GM19351 (cell line): ENCODE measurements around the gene AGPAT2.

Experiments used
- ATAC-seq: cut with Tn5 transposase; IDR thresholded peaks from one replicate; pipeline ENCODE4 v1.9.1; 2021; ENCODE audit warnings: mild to moderate bottlenecking, moderate library complexity; ENCODE audit not compliant: unreplicated experiment

Gene AGPAT2

DNA sequence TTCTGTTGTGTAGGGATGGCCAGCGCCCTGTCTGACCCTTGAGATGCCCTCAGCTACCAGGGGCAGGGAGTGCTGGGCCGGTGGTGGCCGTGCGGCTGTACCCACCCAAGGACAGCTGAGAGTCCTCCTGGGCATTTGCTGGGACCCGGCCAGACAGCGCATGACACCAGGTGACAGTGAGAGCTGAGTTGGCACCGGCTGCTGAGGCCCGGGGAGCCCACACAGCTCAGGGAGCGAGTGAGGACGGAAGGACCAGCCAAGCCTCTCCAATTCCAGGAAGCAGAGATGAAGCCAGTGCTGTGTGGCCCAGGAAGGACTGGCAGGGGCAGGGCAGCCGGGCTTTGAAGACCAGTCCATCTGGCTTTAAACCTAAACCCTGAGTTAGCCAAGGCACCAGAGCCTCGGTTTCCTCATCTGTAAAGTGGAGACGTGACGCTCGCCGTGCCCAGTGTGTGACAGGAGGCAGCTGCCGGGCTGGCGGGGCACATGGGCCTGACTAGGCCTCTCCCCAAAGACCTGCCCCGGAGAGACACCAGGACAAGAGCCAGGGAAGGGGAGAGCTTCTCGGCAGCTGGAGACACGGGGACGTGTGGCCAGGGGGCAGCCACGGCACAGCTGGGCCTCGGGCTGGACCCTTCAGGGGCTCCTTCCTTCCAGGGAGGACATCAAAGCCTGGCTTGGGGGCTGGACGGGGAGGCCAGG is 3.0 kb upstream of the AGPAT2 start:
- ATAC-seq: no peak

DNA sequence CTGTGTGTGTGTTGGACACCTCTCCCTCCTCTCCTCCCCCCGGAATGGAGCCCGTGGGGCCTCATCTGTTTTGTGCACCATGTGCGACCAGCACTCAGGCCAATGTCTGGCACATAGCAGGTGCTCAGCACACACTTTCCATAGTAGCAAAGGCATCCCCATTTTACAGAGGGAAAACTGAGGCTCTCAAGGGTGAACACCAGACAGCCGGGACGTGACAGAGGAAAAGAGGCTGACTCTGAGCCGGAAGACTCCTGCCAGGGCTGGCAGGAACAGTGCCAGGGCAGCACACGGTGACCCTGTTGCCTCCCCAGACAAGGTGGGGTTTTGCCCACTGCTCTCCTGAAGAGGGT is 1.8 kb upstream of the AGPAT2 start:
- no peak for ATAC-seq

DNA sequence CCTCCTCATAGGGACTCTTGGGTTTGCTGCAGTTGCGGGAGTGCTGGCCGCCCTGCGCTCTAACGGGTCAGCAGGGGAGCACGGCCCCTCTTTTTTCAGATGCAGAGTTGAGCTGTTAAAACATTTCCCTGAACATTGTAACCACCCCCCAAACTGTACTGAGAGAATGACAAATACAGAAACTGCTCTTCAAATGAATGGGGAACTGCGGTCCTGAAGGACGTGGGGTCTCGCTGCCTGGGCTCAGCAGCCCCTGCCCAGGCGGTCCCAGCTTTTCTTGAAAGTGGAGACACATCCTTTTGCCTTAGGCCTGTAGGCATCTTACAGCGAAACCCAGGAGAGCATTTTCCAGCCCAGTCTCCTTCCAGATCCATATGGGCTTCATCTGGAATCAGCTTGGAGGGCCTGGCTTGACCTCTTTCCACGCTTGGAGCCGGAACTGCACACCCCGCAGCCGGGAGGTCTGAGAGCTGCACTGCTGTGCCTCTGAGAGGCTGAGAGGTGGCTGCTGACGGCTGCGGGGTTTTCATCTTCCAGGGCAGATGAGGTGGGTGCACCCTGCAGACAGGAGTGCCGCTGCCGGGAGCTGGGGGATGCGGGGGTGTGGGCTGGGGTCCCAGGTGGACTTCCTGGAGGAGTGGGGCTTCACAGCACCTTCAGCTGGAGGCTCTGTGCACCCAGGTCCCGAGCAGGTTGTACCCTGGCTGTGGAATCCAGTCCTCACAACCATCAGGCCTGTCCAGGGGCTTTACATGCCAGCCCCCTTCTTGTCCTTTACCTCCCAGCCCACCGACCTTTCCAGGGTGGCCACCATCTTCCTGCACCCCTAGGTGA is 1.2 kb upstream of the AGPAT2 start:
- no peak for ATAC-seq

DNA sequence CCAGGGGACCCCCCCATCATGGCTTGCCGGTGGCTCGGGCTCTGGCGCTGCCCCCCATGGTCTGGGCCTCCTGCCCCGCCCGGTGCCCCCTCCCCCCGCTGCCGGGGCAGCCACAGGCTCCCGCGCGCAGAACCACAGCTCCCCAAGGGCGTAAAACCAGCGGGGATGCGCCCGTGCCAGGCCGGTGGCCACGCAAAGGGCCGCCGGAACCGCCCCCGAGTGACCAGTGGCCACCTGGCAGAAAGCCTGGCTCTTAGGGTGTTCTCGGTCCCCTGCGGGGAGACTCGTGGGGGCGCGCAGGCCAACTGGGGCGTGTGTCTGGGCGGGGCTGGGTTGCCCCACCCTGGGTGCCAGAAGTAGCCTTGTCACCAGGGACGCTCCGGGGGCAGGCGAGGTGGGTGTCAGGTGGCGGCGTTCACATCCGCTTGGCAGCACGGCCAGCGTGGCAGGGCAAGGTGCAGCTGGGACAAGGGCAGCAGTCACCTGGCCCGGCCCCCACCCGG is 515 bp upstream of the AGPAT2 start:
- no peak for ATAC-seq

DNA sequence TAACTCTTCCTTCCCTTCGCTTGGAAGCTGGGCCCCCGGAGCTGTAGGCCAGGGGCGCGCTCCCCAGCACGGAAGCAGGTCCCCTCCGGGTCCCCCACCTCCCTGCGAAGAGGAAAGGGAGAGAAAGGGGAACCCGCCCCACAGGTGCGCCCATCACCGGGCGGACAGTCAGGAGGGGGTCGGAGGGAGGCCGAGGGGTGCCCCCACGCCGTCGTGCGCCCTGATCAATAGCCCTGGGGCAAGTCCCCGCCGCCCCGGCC is 793 bp downstream of the AGPAT2 start:
- peak; percentile 14 for ATAC-seq

DNA sequence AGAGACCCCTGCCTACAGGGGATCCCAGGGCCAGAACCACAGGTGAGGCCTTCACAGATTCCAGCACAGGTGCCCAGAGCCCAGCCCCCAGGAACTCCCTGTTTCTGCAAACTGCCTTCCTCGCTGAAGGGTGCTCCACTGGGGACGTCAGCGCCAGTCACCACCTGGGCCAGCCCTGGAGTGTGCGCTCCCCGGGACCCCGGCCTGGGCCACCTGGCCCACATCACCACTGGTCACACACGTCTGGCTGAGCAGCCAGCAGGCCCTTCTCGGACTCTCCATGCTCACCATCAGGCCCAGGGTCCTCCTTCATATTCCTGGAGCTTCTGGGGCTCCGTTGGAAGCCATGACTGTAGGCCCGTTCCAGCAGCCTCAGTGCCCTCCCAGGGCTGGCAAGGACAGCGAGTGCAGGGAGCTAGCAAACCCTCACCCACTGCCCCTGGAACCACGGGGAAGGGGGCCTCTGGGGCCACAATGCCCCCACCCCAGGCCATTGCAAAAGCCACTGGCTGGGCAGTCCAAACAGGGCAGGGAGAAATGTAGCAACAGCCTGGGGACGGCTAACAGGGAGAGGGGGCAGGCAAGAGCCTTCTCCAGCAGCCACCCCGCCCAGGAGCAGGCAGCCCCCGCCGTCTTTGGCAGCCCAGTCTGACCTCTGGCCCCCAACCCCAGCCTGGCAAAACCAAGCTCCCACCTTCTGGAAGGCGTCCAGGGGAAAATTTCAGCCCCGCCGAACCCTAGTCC is 1.3 kb downstream of the AGPAT2 start:
- ATAC-seq: no peak

DNA sequence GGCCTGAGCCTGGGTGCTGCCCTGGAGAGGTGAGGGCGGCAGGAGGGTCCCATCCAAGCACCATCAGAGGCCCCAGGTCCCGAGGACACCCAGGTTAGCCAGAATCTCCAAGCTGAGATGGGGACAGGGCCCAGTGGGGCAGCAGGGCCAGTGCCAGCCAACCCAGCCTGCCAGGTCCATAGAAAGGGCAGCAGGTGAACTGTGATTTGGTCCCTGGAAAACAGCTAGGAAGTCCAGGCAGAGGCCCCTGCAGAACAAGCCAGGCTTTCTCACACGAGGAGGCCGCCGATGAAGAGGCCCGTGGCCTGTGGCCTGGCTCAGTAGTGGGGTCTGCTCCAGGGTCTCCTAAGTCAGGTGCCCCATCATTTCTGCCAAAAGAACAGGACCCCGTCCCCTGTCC is 2.0 kb downstream of the AGPAT2 start:
- no peak for ATAC-seq

DNA sequence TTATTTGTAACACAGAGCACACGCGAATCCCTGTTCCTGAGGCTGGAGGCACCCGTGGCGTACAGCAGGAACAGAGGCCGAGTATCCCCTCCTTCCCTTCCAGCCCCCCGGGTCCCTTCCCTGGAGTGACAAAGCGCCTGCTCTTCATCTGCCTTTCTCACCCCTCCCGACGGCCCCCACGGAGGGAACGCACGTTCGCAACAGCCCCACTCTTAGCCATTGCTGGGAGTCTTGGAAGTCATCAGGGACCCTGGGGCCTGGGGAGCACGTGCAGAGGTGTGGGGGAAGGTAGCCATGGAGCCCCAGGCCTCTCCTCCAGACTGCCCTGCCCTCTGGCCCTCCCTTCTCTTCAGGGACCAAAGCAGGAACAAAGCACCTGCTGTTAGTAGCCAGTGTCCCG is 2.5 kb downstream of the AGPAT2 start:
- no peak for ATAC-seq

DNA sequence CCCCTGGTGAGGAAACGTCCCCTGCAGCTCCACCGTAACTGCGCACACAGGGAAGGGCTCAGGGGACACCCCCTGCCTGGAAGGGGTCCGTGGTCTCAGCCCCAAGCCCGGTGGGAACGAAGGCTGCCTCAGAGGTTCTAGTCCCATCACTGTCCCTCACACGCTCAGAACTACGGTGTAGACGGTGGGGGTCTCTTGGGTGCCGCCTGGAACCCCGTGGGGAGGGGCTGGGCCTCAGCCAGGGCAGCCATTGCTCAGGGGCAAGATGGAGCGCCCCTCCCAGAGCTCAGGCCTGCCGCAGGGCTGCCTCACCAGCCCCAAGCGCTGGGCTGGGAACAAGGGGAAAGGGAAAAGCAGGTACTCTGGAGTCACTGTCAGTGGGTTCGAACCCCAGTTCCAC is 2.9 kb downstream of the AGPAT2 start:
- no peak for ATAC-seq

DNA sequence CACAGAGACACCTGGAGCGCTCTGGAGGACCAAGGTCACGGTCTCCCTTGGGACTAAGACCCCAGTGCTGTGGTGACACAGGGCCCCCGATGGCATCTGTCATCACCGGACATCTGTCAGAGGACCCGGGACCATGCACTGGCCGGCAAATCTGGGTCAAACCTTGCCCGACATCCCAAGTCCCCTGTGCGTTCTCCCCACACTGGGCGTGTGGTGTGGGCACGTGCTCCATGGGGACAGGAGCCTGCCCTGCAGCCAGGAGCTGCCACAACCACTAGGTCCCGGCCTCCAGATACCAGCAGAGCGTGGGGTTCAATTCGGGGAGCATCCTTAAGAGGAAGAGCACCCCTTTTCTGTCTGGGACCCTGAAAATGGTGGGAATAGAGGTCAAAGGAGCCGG is 3.5 kb downstream of the AGPAT2 start:
- no peak for ATAC-seq

DNA sequence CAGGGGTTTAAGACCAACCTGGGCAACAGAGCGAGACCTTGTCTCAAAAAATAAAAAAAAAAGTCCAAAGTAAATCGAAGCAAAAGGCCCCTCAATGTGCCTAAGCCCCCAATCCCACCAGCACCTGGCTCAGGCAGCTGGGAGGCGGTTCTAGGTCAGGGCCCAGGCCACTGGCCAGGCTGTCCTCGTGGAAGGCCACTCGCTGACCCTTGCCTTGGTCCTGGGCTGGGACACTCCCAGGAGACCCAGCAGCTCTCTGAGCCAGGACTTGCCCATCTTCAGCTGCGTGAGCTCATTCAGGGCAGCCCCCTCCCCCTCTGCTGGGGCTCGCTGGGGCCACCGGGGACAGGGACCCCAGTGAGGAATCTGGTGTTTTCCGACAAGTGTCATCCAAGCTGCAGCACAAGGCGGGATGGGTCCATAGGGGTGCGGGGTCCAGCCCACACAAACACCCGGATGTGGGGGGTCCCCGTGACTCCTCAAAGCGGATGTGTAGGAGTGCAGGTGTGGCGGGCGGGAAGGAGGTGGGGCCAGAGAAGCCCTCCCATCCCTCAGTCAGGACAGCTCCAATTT is 4.0 kb downstream of the AGPAT2 start:
- no peak for ATAC-seq

DNA sequence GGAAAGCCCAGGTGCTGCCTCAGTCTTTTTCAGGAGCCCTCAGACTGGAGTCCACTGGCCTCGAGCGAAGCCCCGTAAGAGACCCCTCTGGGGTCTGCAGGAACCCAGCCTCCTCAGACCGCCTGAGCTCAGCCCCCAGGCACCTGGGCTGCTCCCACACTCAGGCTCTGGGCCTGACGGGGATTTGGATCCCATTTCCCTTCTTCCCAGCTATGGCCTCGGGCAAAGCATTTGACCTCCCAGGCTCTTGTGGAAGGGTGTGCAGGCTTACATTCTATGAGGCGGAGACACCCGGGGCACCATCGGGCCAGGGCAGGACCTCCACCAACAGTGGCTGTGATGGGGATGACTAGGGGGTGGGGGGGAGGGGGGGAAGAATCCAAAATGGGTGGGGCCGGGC is 4.5 kb downstream of the AGPAT2 start:
- ATAC-seq: no peak

DNA sequence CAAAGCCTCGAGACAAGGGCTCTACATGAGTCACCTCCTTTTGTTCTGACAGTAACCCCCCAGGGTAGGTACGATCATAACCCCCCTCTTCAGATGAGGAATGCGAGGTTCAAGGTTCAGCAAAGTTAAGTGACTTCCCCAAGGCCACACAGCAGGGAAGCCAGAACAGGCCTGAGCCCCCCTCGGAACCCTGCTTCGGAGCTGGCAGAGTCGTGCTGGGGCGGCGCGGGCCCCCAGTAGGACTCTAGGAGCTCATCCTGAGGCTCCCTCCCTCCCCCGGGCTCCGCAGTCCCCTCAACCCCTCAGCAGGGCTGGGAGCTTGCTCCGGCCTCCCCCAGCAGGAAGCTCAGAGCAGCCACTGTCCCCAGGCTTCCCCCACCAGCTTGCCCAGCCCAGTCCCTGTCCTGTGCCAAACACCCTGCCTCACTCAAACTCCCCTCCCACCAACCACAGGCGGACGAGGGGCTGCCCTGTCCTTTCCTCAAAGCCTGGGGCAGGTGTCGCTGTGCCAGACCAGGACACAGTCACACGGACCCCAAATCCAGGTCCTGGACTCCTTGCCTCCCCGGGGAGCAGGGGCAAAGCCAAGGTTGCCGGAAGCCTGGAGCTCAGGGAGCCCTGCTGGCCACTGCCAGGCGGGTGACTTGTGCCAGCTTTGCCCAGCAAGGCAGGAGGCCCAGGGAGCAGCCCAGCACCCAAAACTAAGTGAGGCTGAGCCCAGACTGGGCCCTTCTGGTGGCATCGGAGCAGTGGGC is 5.1 kb downstream of the AGPAT2 start:
- ATAC-seq: no peak

DNA sequence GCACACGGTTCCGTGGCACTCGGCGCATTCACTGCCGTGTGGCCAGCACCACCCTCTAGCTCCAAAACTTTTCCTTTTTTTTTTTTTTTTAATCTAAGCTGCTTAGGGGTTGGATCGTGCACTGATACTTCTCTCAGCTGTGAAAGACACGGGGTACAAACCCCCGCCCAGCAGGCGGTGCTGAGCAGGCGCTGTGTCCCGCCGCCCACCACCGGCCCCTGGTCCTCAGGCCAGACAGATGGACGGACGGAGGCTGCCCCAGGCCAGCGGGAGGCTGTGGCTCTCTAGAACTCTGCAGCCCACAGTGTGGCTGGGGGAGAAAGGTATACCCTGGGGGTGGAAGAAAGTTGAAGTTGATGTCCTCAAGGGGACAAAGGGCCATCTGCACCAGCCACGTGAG is 6.2 kb downstream of the AGPAT2 start:
- ATAC-seq: no peak

DNA sequence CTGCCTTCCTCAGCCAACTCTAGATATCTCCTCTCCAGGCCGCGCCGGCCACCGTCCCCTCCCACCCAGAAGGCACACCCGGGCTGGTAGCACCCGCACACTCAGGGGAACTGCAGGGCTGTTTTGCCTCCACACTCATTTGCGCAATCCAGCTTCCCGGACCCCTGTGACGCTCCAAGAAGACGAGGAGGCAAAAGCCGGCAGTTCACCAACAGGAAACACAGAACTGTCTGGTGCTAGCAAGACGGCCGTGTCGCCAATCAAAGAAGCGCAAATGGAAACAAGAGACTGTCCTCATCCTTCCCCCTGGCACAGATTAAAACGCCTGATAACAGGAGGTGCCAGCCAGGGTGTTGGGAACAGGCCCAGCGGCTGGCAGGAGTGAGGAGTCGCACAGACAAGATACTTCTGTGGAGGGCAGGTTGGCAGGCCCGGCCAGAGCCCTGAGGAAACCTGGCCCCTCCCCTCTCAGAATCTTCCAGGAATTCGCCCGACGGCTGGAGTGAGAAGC is 7.8 kb downstream of the AGPAT2 start:
- no peak for ATAC-seq

DNA sequence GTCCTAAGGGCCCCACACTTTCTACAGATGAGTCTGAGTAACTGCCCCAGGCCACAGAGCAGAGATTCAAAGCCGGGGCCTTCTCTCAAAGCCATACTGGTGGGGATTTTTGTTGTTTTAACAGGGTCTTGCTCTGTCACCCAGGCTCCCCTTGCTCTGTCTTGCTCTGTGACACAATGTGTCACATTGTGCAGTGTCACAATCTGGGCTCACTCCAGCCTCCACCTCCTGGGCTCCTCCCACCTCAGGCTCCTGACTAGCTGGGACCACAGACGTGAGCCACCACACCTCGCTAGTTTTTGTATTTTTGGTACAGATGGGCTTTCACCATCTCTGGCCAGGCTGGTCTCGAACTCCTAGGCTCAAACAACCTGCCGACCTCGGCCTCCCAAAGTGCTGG is 8.6 kb downstream of the AGPAT2 start:
- ATAC-seq: no peak

DNA sequence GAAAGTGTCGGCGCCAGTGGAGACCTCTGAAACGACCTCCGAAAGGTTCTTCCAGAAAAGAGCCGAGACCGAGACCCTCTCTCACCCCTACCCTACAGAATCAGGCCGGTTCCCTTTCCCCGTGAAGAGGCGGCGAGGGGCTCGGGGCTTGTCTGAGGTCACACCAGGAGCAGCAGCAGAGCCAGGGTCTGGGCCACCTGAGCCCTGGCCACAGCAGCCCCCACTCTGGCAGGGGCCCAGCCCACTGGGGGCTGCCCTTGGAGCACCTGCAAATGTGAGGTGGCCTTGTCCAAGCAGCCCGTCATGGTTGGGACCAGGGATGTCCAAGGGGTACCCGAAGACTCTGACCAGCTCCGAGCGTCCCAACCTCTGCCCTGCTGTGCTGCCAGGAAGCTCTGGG is 9.2 kb downstream of the AGPAT2 start:
- no peak for ATAC-seq

DNA sequence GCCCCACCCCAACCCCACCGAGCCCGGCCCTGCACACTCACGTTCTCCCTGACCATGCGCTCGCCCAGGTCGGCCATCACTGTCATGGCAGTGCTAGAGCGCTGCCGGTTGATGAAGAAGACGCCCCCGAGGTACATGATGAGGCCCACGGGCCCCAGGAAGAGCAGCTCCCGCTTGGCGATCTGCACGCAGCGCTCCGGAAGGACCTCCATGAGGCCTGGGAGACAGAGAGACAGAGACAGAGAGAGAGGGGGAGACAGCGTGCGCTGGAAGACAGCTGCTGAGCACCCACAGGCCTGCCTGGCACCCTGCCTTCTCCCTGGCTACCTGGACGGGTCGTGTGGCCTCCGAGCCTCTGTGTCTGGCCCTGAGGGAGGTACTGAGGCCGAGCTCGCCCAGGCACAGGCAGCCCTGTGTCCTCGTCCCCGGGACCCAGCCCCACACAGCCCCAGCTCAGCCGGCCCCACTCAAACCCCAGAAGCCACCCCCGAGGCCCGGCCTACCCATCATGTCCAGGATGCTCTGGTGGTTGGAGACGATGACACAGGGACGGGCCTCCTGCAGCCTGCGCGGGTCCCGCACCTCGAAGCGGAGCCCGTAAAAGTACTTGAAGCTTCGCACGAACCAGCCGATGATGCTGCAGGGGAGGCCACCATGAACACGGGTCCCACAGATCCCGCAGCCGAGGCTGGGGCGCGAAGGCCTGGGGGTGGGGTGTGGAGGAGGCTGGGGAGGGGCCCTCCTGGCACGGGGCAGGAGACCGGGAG is 10.2 kb downstream of the AGPAT2 start:
- ATAC-seq: no peak

DNA sequence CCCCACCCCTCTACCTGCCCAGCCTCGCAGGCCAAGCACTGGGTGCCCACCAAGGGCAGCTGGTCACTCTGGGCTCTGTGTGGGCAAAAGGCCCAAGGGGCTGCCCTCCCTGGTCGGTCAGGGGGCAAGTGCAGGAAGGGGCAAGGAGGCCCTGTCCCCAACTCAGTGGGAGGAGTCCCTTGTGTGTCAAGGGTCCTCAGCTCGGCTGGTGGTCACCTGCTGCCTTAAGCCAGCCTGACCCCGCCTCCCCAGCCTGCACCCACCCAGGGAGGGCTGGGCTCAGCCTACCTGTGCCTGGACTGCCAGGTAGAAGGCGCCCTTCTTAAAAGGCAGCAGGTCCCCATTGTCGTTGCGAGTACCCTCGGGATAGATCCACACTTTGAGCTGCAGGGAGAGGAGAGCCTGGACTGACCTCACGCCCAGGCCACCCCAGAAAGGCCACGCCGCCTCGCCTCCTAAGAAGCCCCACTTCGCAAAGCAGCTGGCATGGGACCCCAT is 10.9 kb downstream of the AGPAT2 start:
- ATAC-seq: no peak
